OCI-LY1 (cell line): ENCODE measurements around the gene POC1A.

ENCODE experiments used
- H2AFZ ChIP-seq: fragments of 200-600 bp; sonication (generic), shearing (Covaris generic); 2 replicates; pipeline ENCODE4 v1.6.0; 2014; ENCODE audit warnings: antibody characterized with exemption, mild to moderate bottlenecking, low read length
- H3F3A ChIP-seq: fragments of 200-600 bp; sonication (generic), shearing (Covaris generic); 2 replicates; pipeline ENCODE4 v1.6.0; 2014; ENCODE audit warnings: mild to moderate bottlenecking, antibody characterized with exemption, low read length, moderate library complexity; ENCODE audit not compliant: insufficient read depth
- H3K27ac ChIP-seq: fragments of 200-600 bp; sonication (generic); 2 replicates; pipeline ENCODE4 v1.5.1; 2014; ENCODE audit warnings: low read length, mixed run types, mild to moderate bottlenecking, low read depth; ENCODE audit not compliant: poor library complexity, severe bottlenecking
- H3K27me3 ChIP-seq: fragments of 200-600 bp; sonication (generic); 2 replicates; pipeline ENCODE4 v1.6.0; 2014; ENCODE audit warnings: antibody characterized with exemption, mild to moderate bottlenecking, low read length, moderate library complexity; ENCODE audit not compliant: insufficient read depth
- H3K36me3 ChIP-seq: fragments of 200-600 bp; sonication (generic); 2 replicates; pipeline ENCODE4 v1.6.1; 2014; ENCODE audit warnings: mild to moderate bottlenecking, antibody characterized with exemption, low read length, moderate library complexity, mixed read lengths; ENCODE audit not compliant: insufficient read depth
- H3K4me1 ChIP-seq: fragments of 200-600 bp; sonication (generic); 2 replicates; pipeline ENCODE4 v1.5.1; 2014; ENCODE audit warnings: mild to moderate bottlenecking, low read length, moderate library complexity; ENCODE audit not compliant: insufficient read depth, severe bottlenecking
- H3K4me2 ChIP-seq: fragments of 200-600 bp; sonication (generic), shearing (Covaris generic); 2 replicates; pipeline ENCODE4 v1.6.1; 2014; ENCODE audit warnings: low read length
- H3K4me3 ChIP-seq: fragments of 200-600 bp; sonication (generic); 2 replicates; pipeline ENCODE4 v1.5.1; 2014; ENCODE audit warnings: low read length, low read depth, mild to moderate bottlenecking, mixed read lengths; ENCODE audit not compliant: poor library complexity, severe bottlenecking
- H3K79me2 ChIP-seq: fragments of 200-600 bp; shearing (Covaris generic); 2 replicates; pipeline ENCODE4 v1.6.1; 2016; ENCODE audit warnings: mixed run types, low read length, mixed read lengths; ENCODE audit not compliant: insufficient read depth
- H3K9ac ChIP-seq: fragments of 200-600 bp; sonication (generic), shearing (Covaris generic); 2 replicates; pipeline ENCODE4 v1.6.1; 2014; ENCODE audit warnings: mild to moderate bottlenecking, low read length, mixed read lengths
- H3K9me2 ChIP-seq: fragments of 200-600 bp; sonication (generic), shearing (Covaris generic); 2 replicates; pipeline ENCODE4 v1.6.1; 2014; ENCODE audit warnings: low read depth, mild to moderate bottlenecking, low read length, mixed read lengths
- H3K9me3 ChIP-seq: fragments of 200-600 bp; shearing (Covaris generic); 2 replicates; pipeline ENCODE4 v1.6.1; 2014; ENCODE audit warnings: low read length, mixed read lengths
- H4K20me1 ChIP-seq: fragments of 200-600 bp; sonication (generic), shearing (Covaris generic); 2 replicates; pipeline ENCODE4 v1.6.0; 2016; ENCODE audit warnings: mild to moderate bottlenecking, low read length; ENCODE audit not compliant: insufficient read depth
- CTCF ChIP-seq: fragments of 200-600 bp; sonication (generic), shearing (Covaris generic); IDR thresholded peaks from 2 replicates; pipeline ENCODE4 v1.5.1; 2017; ENCODE audit warnings: mild to moderate bottlenecking, antibody characterized with exemption, low read length, moderate library complexity, mixed read lengths
- EZH2 ChIP-seq: fragments of 200-600 bp; sonication (generic), shearing (Covaris generic); IDR thresholded peaks from 2 replicates; pipeline ENCODE4 v1.8.0; 2017; ENCODE audit warnings: borderline replicate concordance, mixed run types, mild to moderate bottlenecking, antibody characterized with exemption, low read length, moderate library complexity, mixed read lengths

The POC1A gene

GRCh38 chr3:52191663-52192062 lies 37.4 kb upstream of the POC1A start:
- H3K9ac ChIP-seq, result no peak overlapping the region
- H3K27me3 ChIP-seq, result no peaks in the 10 kb centered on the region
- no peaks in the 10 kb centered on the region for H3K9me3 ChIP-seq
- no peaks in the 10 kb centered on the region for H3K9me2 ChIP-seq
- TF ChIP-seq EZH2 (no peak), CTCF (no peak)
- H4K20me1 ChIP-seq, result no peaks in the 10 kb centered on the region
- H3K79me2 ChIP-seq, result no peaks in the 10 kb centered on the region
- H3K36me3 ChIP-seq, result no peaks in the 10 kb centered on the region
- H3K27ac ChIP-seq, result no peak overlapping the region
- no peak overlapping the region for H3K4me3 ChIP-seq
- no peaks in the 10 kb centered on the region for H3F3A ChIP-seq
- H3K4me1 ChIP-seq, result no peaks in the 10 kb centered on the region
- no peak overlapping the region for H2AFZ ChIP-seq
- no peak overlapping the region for H3K4me2 ChIP-seq

- no peaks in the 10 kb centered on the region for H3K79me2 ChIP-seq
- H2AFZ ChIP-seq, result no peak overlapping the region
- H3K4me1 ChIP-seq, result no peaks in the 10 kb centered on the region
- TF ChIP-seq EZH2 (no peak), CTCF (no peak)
- H3K4me3 ChIP-seq, result no peak overlapping the region
- H3K9me3 ChIP-seq, result no peaks in the 10 kb centered on the region
- no peaks in the 10 kb centered on the region for H3F3A ChIP-seq
- H3K27ac ChIP-seq, result no peak overlapping the region
- H3K4me2 ChIP-seq, result no peak overlapping the region
- no peaks in the 10 kb centered on the region for H4K20me1 ChIP-seq
- H3K9me2 ChIP-seq, result no peaks in the 10 kb centered on the region
- H3K27me3 ChIP-seq, result no peaks in the 10 kb centered on the region
- H3K36me3 ChIP-seq, result no peaks in the 10 kb centered on the region
- H3K9ac ChIP-seq, result no peak overlapping the region
Measured at GRCh38 chr3:52190294-52191074, 36.3 kb upstream of the POC1A start.

GRCh38 chr3:52188556-52188955 lies 34.3 kb upstream of the POC1A start:
- TF ChIP-seq EZH2 (no peak), CTCF (no peak)
- no peak overlapping the region for H3K4me2 ChIP-seq
- H3K4me3 ChIP-seq, result no peak overlapping the region
- H3K9ac ChIP-seq, result no peak overlapping the region
- no peaks in the 10 kb centered on the region for H3F3A ChIP-seq
- H2AFZ ChIP-seq, result no peak overlapping the region
- no peak overlapping the region for H3K27ac ChIP-seq
- no peaks in the 10 kb centered on the region for H4K20me1 ChIP-seq
- H3K4me1 ChIP-seq, result no peaks in the 10 kb centered on the region
- no peaks in the 10 kb centered on the region for H3K79me2 ChIP-seq
- H3K27me3 ChIP-seq, result no peaks in the 10 kb centered on the region
- H3K9me3 ChIP-seq, result no peaks in the 10 kb centered on the region
- no peaks in the 10 kb centered on the region for H3K9me2 ChIP-seq
- no peaks in the 10 kb centered on the region for H3K36me3 ChIP-seq
